Measurements from ENCODE around the gene WRAP73.

WRAP73 gene

GRCh38 chr1:3606779-3607702 is 42.9 kb downstream of the WRAP73 start:
- Histone ChIP-seq H3K27me3 (ENCODE audit: low read depth) (peaks cover 2% of the 10 kb centered on the region; the same call in 1 of the 2 replicates), H3K4me1 (peaks cover 3% of the 10 kb centered on the region; the same call in 1 of the 2 replicates), H3K36me3 (replicated peaks) (no peaks in the 10 kb centered on the region), H3K4me3 (no peak overlapping the region), H3K9me3 (no peaks in the 10 kb centered on the region; the same call in 1 of the 2 replicates)
- in situ Hi-C loops (cut with MboI; ENCODE audit: low sequenced_read_pairs): no loop called here
- no peak for DNase-seq (ENCODE audit: low spot score in 2 of 2)

GRCh38 chr1:3604997-3605823 is 44.7 kb downstream of the WRAP73 start:
- no peaks in the 10 kb centered on the region for H3K4me1 ChIP-seq
- no peak for DNase-seq (ENCODE audit: low spot score in 2 of 2)
- H3K9me3 ChIP-seq: no peaks in the 10 kb centered on the region
- H3K36me3 ChIP-seq (replicated peaks): no peaks in the 10 kb centered on the region
- no peaks in the 10 kb centered on the region for H3K27me3 ChIP-seq (ENCODE audit: low read depth)
- in situ Hi-C loops (cut with MboI; ENCODE audit: low sequenced_read_pairs): no loop called here
- no peak overlapping the region for H3K4me3 ChIP-seq

GRCh38 chr1:3604468-3604974 is 45.4 kb downstream of the WRAP73 start:
- no peak for DNase-seq (ENCODE audit: low spot score in 2 of 2)
- Histone ChIP-seq H3K27me3 (ENCODE audit: low read depth) (no peaks in the 10 kb centered on the region), H3K4me1 (no peaks in the 10 kb centered on the region), H3K4me3 (no peak overlapping the region), H3K36me3 (replicated peaks) (no peaks in the 10 kb centered on the region), H3K9me3 (no peaks in the 10 kb centered on the region)
- in situ Hi-C loops (cut with MboI; ENCODE audit: low sequenced_read_pairs): no loop called here

- no peak overlapping the region for H3K4me3 ChIP-seq
- in situ Hi-C loops (cut with MboI; ENCODE audit: low sequenced_read_pairs): no loop called here
- H3K9me3 ChIP-seq: no peaks in the 10 kb centered on the region
- DNase-seq (ENCODE audit: low spot score in 2 of 2): no peak
- no peaks in the 10 kb centered on the region for H3K27me3 ChIP-seq (ENCODE audit: low read depth)
- no peaks in the 10 kb centered on the region for H3K36me3 ChIP-seq (replicated peaks)
- H3K4me1 ChIP-seq: no peaks in the 10 kb centered on the region
These were observed 46.1 kb downstream of the WRAP73 start for GRCh38 chr1:3603571-3604467.

GRCh38 chr1:3603156-3603555 is 46.7 kb downstream of the WRAP73 start:
- H3K9me3 ChIP-seq: no peaks in the 10 kb centered on the region
- H3K4me1 ChIP-seq: no peaks in the 10 kb centered on the region
- H3K27me3 ChIP-seq (ENCODE audit: low read depth): no peaks in the 10 kb centered on the region
- H3K36me3 ChIP-seq (replicated peaks): no peaks in the 10 kb centered on the region
- no peak overlapping the region for H3K4me3 ChIP-seq
- in situ Hi-C loops (cut with MboI; ENCODE audit: low sequenced_read_pairs): no loop called here
- DNase-seq (ENCODE audit: low spot score in 2 of 2): no peak

GRCh38 chr1:3602375-3602774 is 47.5 kb downstream of the WRAP73 start:
- DNase-seq (ENCODE audit: low spot score in 2 of 2): no peak
- Histone ChIP-seq H3K4me3 (no peak overlapping the region), H3K36me3 (replicated peaks) (no peaks in the 10 kb centered on the region), H3K27me3 (ENCODE audit: low read depth) (no peaks in the 10 kb centered on the region), H3K9me3 (no peaks in the 10 kb centered on the region), H3K4me1 (no peaks in the 10 kb centered on the region)
- in situ Hi-C loops (cut with MboI; ENCODE audit: low sequenced_read_pairs): no loop called here

GRCh38 chr1:3601743-3602142 is 48.2 kb downstream of the WRAP73 start:
- Histone ChIP-seq H3K9me3 (no peaks in the 10 kb centered on the region), H3K36me3 (replicated peaks) (no peaks in the 10 kb centered on the region), H3K4me3 (no peak overlapping the region), H3K4me1 (no peaks in the 10 kb centered on the region), H3K27me3 (ENCODE audit: low read depth) (no peaks in the 10 kb centered on the region)
- in situ Hi-C loops (cut with MboI; ENCODE audit: low sequenced_read_pairs): no loop called here
- no peak for DNase-seq (ENCODE audit: low spot score in 2 of 2)

GRCh38 chr1:3600354-3600753 is 49.5 kb downstream of the WRAP73 start:
- no peak overlapping the region for H3K4me3 ChIP-seq
- DNase-seq (ENCODE audit: low spot score in 2 of 2): no peak
- no peaks in the 10 kb centered on the region for H3K36me3 ChIP-seq (replicated peaks)
- H3K9me3 ChIP-seq: no peaks in the 10 kb centered on the region
- in situ Hi-C loops (cut with MboI; ENCODE audit: low sequenced_read_pairs): no loop called here
- no peaks in the 10 kb centered on the region for H3K27me3 ChIP-seq (ENCODE audit: low read depth)
- H3K4me1 ChIP-seq: no peaks in the 10 kb centered on the region

- DNase-seq (ENCODE audit: low spot score in 2 of 2): no peak
- Histone ChIP-seq H3K36me3 (replicated peaks) (no peaks in the 10 kb centered on the region), H3K4me3 (no peak overlapping the region), H3K4me1 (no peaks in the 10 kb centered on the region), H3K27me3 (ENCODE audit: low read depth) (no peaks in the 10 kb centered on the region), H3K9me3 (no peaks in the 10 kb centered on the region)
- in situ Hi-C loops (cut with MboI; ENCODE audit: low sequenced_read_pairs): no loop called here
These were observed 50.1 kb downstream of the WRAP73 start for GRCh38 chr1:3599816-3600215.

GRCh38 chr1:3599286-3599811 is 50.6 kb downstream of the WRAP73 start:
- no peaks in the 10 kb centered on the region for H3K36me3 ChIP-seq (replicated peaks)
- no peaks in the 10 kb centered on the region for H3K27me3 ChIP-seq (ENCODE audit: low read depth)
- no peaks in the 10 kb centered on the region for H3K4me1 ChIP-seq

GRCh38 chr1:3598522-3599285 is 51.2 kb downstream of the WRAP73 start:
- no peaks in the 10 kb centered on the region for H3K36me3 ChIP-seq (replicated peaks)
- H3K4me1 ChIP-seq: no peaks in the 10 kb centered on the region
- H3K27me3 ChIP-seq (ENCODE audit: low read depth): no peaks in the 10 kb centered on the region
- no peak for DNase-seq (ENCODE audit: low spot score in 2 of 2)
- H3K4me3 ChIP-seq: no peak overlapping the region
- in situ Hi-C loops (cut with MboI; ENCODE audit: low sequenced_read_pairs): no loop called here
- H3K9me3 ChIP-seq: no peaks in the 10 kb centered on the region

More at GRCh38 chr1:3599286-3599811, 50.6 kb downstream of the WRAP73 start:
- in situ Hi-C loops (cut with MboI; ENCODE audit: low sequenced_read_pairs): no loop called here
- Histone ChIP-seq H3K4me3 (no peak overlapping the region), H3K9me3 (no peaks in the 10 kb centered on the region)
- DNase-seq (ENCODE audit: low spot score in 2 of 2): no peak

GRCh38 chr1:3598051-3598491 is 51.8 kb downstream of the WRAP73 start:
- in situ Hi-C loops (cut with MboI; ENCODE audit: low sequenced_read_pairs): no loop called here
- no peaks in the 10 kb centered on the region for H3K27me3 ChIP-seq (ENCODE audit: low read depth)

More at GRCh38 chr1:3598051-3598491, 51.8 kb downstream of the WRAP73 start:
- H3K9me3 ChIP-seq: no peaks in the 10 kb centered on the region
- no peaks in the 10 kb centered on the region for H3K36me3 ChIP-seq (replicated peaks)
- no peak overlapping the region for H3K4me3 ChIP-seq
- H3K4me1 ChIP-seq: no peaks in the 10 kb centered on the region
- no peak for DNase-seq (ENCODE audit: low spot score in 2 of 2)

Data from HAP-1 (cell line).